HG03280 (cell line): ENCODE data around the gene RSL24D1.
A peak's percentile ranks its signal among the peaks of the same experiment; 100 is the strongest.
"Not testable (repeated sequence)": the region's sequence is repeated elsewhere in the genome, so short reads cannot be mapped to it uniquely, and the experiment has no call there.

Experiments
- ATAC-seq: cut with Tn5 transposase; IDR thresholded peaks from one replicate; pipeline ENCODE4 v1.9.1; 2021; ENCODE audit warnings: mild to moderate bottlenecking, moderate library complexity; ENCODE audit not compliant: unreplicated experiment

Gene RSL24D1

GRCh38 chr15:55218056-55218455 is 21.3 kb upstream of the RSL24D1 start:
- no peak for ATAC-seq

- ATAC-seq = no peak
These were observed 7.7 kb upstream of the RSL24D1 start for GRCh38 chr15:55204464-55204863.

GRCh38 chr15:55202206-55202605 is 5.5 kb upstream of the RSL24D1 start:
- ATAC-seq = no peak

GRCh38 chr15:55198706-55199105 is 2.0 kb upstream of the RSL24D1 start:
- ATAC-seq = no peak

- no peak for ATAC-seq
These were observed 978 bp upstream of the RSL24D1 start for GRCh38 chr15:55197719-55198118.

GRCh38 chr15:55197362-55197705 is 593 bp upstream of the RSL24D1 start:
- no peak for ATAC-seq

- no peak for ATAC-seq
These were observed 745 bp downstream of the RSL24D1 start for GRCh38 chr15:55195996-55196395.

GRCh38 chr15:55194256-55194655 is 2.5 kb downstream of the RSL24D1 start:
- ATAC-seq = no peak

GRCh38 chr15:55186331-55186730 is 10.4 kb downstream of the RSL24D1 start:
- no peak for ATAC-seq

GRCh38 chr15:55183679-55184078 is 13.1 kb downstream of the RSL24D1 start:
- ATAC-seq = no peak

- ATAC-seq = no peak
These were observed 17.6 kb downstream of the RSL24D1 start for GRCh38 chr15:55179141-55179540.

- no peak for ATAC-seq
These were observed 26.4 kb downstream of the RSL24D1 start for GRCh38 chr15:55170361-55170760.

- peak; percentile 86 for ATAC-seq
These were observed 28.3 kb downstream of the RSL24D1 start for GRCh38 chr15:55168350-55168974.

GRCh38 chr15:55164284-55164683 is 32.5 kb downstream of the RSL24D1 start:
- ATAC-seq = no peak

GRCh38 chr15:55151631-55152030 is 45.1 kb downstream of the RSL24D1 start:
- ATAC-seq = no peak

GRCh38 chr15:55143132-55143531 is 53.6 kb downstream of the RSL24D1 start:
- not testable (repeated sequence) for ATAC-seq

GRCh38 chr15:55133972-55134371 is 62.8 kb downstream of the RSL24D1 start:
- no peak for ATAC-seq

- no peak for ATAC-seq
These were observed 64.1 kb downstream of the RSL24D1 start for GRCh38 chr15:55132672-55133071.
